B cell (primary cell): ENCODE results near the gene MRPL28. TPM values are rescaled to one million over a fixed set of nuclear protein-coding genes. Genes with fewer than 3 reads are reported as not detected.
"Not testable (repeated sequence)": the region's sequence is repeated elsewhere in the genome, so short reads cannot be mapped to it uniquely, and the experiment has no call there.

ENCODE experiments used
- ATAC-seq: fragments of 200-7000 bp; cut with Tn5 transposase; one replicate; pipeline ENCODE4 v1.10.0; 2021; ENCODE audit warnings: low read depth, mild to moderate bottlenecking, moderate number of reproducible peaks, moderate library complexity
- CTCF ChIA-PET: fragments of 350-600 bp; sonication (Branson Sonifier 250); formaldehyde crosslinking; loops from one replicate; lab custom pipeline; 2021; ENCODE audit warnings: antibody characterized with exemption, inconsistent platforms; lab: Charles Lee
- POLR2A ChIA-PET: fragments of 350-600 bp; sonication (Branson Sonifier 250); formaldehyde crosslinking; loops from one replicate; lab custom pipeline; 2021; ENCODE audit warnings: antibody characterized with exemption; lab: Charles Lee
- DNase-seq: peaks from one replicate; pipeline ENCODE4 v3.0.0; 2013
- H2AFZ ChIP-seq: 2 replicates; pipeline ENCODE4 v1.6.1; 2012; ENCODE audit warnings: mild to moderate bottlenecking, low read depth, low read length; ENCODE audit not compliant: insufficient read depth, poor library complexity, severe bottlenecking
- H3K27ac ChIP-seq, 2 donors: 1 replicate in 1 of 2; 2 replicates in 1 of 2; pipeline ENCODE4 v1.5.1; 2012 to 2013; ENCODE audit warnings: low read length in 2 of 2, mild to moderate bottlenecking in 2 of 2, moderate library complexity in 1 of 2
- H3K27me3 ChIP-seq, 4 experiments: fragments of 200-600 bp in 1 of 4; sonication (generic) in 1 of 4; replicated peaks in 1 of 4; 1 replicate in 2 of 4; 2 replicates in 2 of 4; pipeline versions ENCODE4 v1.6.1 to v1.7.0; 2013 to 2016; ENCODE audit warnings: low read length in 3 of 4, mild to moderate bottlenecking in 2 of 4, mixed read lengths in 1 of 4, moderate library complexity in 1 of 4; ENCODE audit not compliant: insufficient read depth in 4 of 4, control insufficient read depth in 3 of 4; ENCODE audit errors: control extremely low read depth in 1 of 4
- H3K36me3 ChIP-seq, 2 experiments: replicated peaks in 1 of 2; 1 replicate in 1 of 2; 2 replicates in 1 of 2; pipeline versions ENCODE4 v1.6.1 to v1.7.1; 2013; ENCODE audit warnings: low read length in 1 of 2; ENCODE audit not compliant: insufficient read depth in 2 of 2, control insufficient read depth in 1 of 2; ENCODE audit errors: control extremely low read depth in 1 of 2, extremely low read depth in 1 of 2
- H3K4me1 ChIP-seq, 2 donors: fragments of 200-600 bp in 1 of 2; sonication (generic) in 1 of 2; 1 replicate in 1 of 2; 2 replicates in 1 of 2; pipeline versions ENCODE4 v1.5.1 to v1.6.1; 2013 to 2017; ENCODE audit warnings: low read length in 2 of 2; ENCODE audit not compliant: control insufficient read depth in 2 of 2, insufficient read depth in 2 of 2
- H3K4me2 ChIP-seq: replicated peaks from 2 replicates; pipeline ENCODE3; 2012; ENCODE audit warnings: mild to moderate bottlenecking, low read depth, low read length; ENCODE audit not compliant: poor library complexity, severe bottlenecking
- H3K4me3 ChIP-seq, 5 experiments: fragments of 200-600 bp in 1 of 5; sonication (generic) in 1 of 5; 1 replicate in 3 of 5; 2 replicates in 2 of 5; pipeline versions ENCODE4 v1.5.1 to v1.7.0; 2011 to 2016; ENCODE audit warnings: low read length in 4 of 5, mild to moderate bottlenecking in 4 of 5, low read depth in 2 of 5, control low read depth in 1 of 5, moderate library complexity in 1 of 5; ENCODE audit not compliant: insufficient read depth in 1 of 5; ENCODE audit errors: control extremely low read depth in 1 of 5, extremely low read depth in 1 of 5
- H3K79me2 ChIP-seq: fragments of 200-600 bp; sonication (generic); one replicate; pipeline ENCODE4 v1.6.0; 2016; ENCODE audit warnings: low read length; ENCODE audit not compliant: control insufficient read depth, insufficient read depth
- H3K9ac ChIP-seq: fragments of 200-600 bp; sonication (generic); 2 replicates; pipeline ENCODE4 v1.6.1; 2017; ENCODE audit warnings: mild to moderate bottlenecking, low read length, moderate library complexity
- H3K9me3 ChIP-seq, 3 donors: one replicate each; pipeline versions ENCODE4 v1.6.1 to v1.7.1; 2013; ENCODE audit warnings: low read length in 2 of 3; ENCODE audit not compliant: control insufficient read depth in 2 of 3, insufficient read depth in 1 of 3; ENCODE audit errors: control extremely low read depth in 1 of 3
- H4K20me1 ChIP-seq: 2 replicates; pipeline ENCODE4 v1.6.0; 2012; ENCODE audit warnings: mild to moderate bottlenecking, low read length; ENCODE audit not compliant: insufficient read depth, control insufficient read depth, poor library complexity, severe bottlenecking
- H3K27ac Mint-ChIP-seq: one replicate; pipeline ENCODE4 v1.8.0; 2021; ENCODE audit warnings: mixed read lengths
- H3K27me3 Mint-ChIP-seq: one replicate; pipeline ENCODE4 v1.8.0; 2021; ENCODE audit warnings: mixed read lengths
- H3K4me1 Mint-ChIP-seq: one replicate; pipeline ENCODE4 v1.8.0; 2021; ENCODE audit warnings: mixed read lengths
- H3K4me3 Mint-ChIP-seq: one replicate; pipeline ENCODE4 v1.8.0; 2021; ENCODE audit warnings: mixed read lengths
- H3K9me3 Mint-ChIP-seq: one replicate; pipeline ENCODE4 v1.8.0; 2022; ENCODE audit warnings: mixed read lengths; ENCODE audit not compliant: insufficient read depth
- CTCF ChIP-seq: fragments of 200-600 bp; IDR thresholded peaks from one replicate; pipeline ENCODE4 v1.8.0; 2022; ENCODE audit warnings: antibody characterized with exemption, mild to moderate bottlenecking
- EZH2 ChIP-seq: IDR thresholded peaks from 2 replicates; pipeline ENCODE4 v1.6.1; 2012; ENCODE audit warnings: borderline replicate concordance, low read depth, mild to moderate bottlenecking, moderate library complexity, low read length; ENCODE audit not compliant: insufficient read depth, poor library complexity, severe bottlenecking
- WGBS: methylation state at CpG from one replicate; pipeline ENCODE4 v1.1.5; 2013; ENCODE audit warnings: missing lambda C conversion rate; ENCODE audit not compliant: insufficient coverage; 5-methylcytosine and 5-hydroxymethylcytosine counted together
- intact Hi-C: fragments of 100-400 bp; cut with micrococcal nuclease; formaldehyde crosslinking; loops from one replicate; pipeline ENCODE4 v1.10.0; 2022
- polyA plus RNA-seq: library from polyadenylated mRNA; depleted of rRNA; stranded (reverse); fragments of >200 nt; gene quantifications from 2 replicates; pipeline ENCODE4 v1.2.3, GENCODE V29; 2012
- total RNA-seq, 2 donors: library from RNA; stranded (reverse); fragments of 120-200 nt in 1 of 2; gene quantifications; 1 replicate in 1 of 2; 2 replicates in 1 of 2; pipeline versions ENCODE4 v1.2.3 to v1.2.4, GENCODE V29; 2013 to 2022

MRPL28 gene
- total and polyA plus RNA-seq, 2 donors (not counting 1 experiment from before 2014, with no cell fraction given): 44.3 to 67.7 TPM

- Histone ChIP-seq H3K4me1 (peaks cover 18 to 36% of the 10 kb centered on the region in 2 donors), H3K27me3 (no peaks in the 10 kb centered on the region), H3K9me3 (peaks cover 0 to 3% (median 0%) of the 10 kb centered on the region in 3 donors), H3K9ac (no peak overlapping the region), H3K4me2 (no peak overlapping the region), H3K4me3 (no peak overlapping the region), H3K36me3 (peaks cover 0 to 1% of the 10 kb centered on the region in 2 experiments), H3K27ac (no peak overlapping the region), H3K79me2 (peaks cover 95% of the 10 kb centered on the region), H4K20me1 (peaks cover 87% of the 10 kb centered on the region), H2AFZ (no peak overlapping the region)
- no peak for DNase-seq
- peaks cover 55% of the 10 kb centered on the region for H3K4me1 Mint-ChIP-seq
- no peaks in the 10 kb centered on the region for H3K9me3 Mint-ChIP-seq
- H3K27ac Mint-ChIP-seq: no peak overlapping the region
- CTCF ChIA-PET: interaction anchor here (0.7 kb wide), 1 partner anchor 220 kb away, joined by 3 read pairs; no protein-coding TSS in a partner anchor
- TF ChIP-seq EZH2 (no peak), CTCF (no peak)
- intact Hi-C loops: no loop called here
- H3K27me3 Mint-ChIP-seq: no peaks in the 10 kb centered on the region
- ATAC-seq: no peak
- no peak overlapping the region for H3K4me3 Mint-ChIP-seq
- 92% methylated on average over 10 of the region's 10 CpGs for WGBS
- POLR2A ChIA-PET: interaction anchor here (0.6 to 0.7 kb wide), 2 partner anchors 59 to 108 kb away, joined by 6 read pairs; partner anchors contain the start of gene LUC7L
Measured at GRCh38 chr16:337437-337836, 32.9 kb downstream of the MRPL28 start.

DNA sequence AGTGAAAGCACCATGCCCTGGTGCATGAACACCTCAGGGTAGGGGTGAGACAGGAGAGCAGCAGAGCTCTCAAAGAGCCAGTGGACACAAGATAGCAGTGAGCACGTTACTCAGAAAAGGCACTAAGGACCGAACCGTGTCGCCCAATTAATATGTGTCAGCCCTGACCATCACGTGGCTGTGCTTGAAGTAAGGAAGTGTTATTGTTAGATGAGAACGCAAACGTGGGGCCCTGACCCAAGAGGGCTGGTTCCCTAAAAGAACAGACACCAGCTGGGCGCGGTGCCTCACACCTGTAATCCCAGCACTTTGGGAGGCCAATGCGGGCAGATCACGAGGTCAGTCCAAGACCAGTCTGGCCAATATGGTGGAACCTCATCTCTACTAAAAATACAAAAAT is 34.1 kb downstream of the MRPL28 start:
- ATAC-seq (no peak), DNase-seq (peak; percentile 3)
- H4K20me1 ChIP-seq: peaks cover 89% of the 10 kb centered on the region
- H3K9me3 Mint-ChIP-seq: no peaks in the 10 kb centered on the region
- no peak overlapping the region for H3K4me3 ChIP-seq
- peaks cover 18 to 36% of the 10 kb centered on the region in 2 donors for H3K4me1 ChIP-seq
- CTCF ChIA-PET: no interaction called here
- H3K27me3 ChIP-seq: no peaks in the 10 kb centered on the region
- no peak overlapping the region for H3K27ac ChIP-seq
- no peak for TF ChIP-seq EZH2
- TF ChIP-seq CTCF: no peak
- H3K27ac Mint-ChIP-seq: no peak overlapping the region
- 76% methylated on average over 11 of the region's 11 CpGs for WGBS
- H3K36me3 ChIP-seq: no peaks in the 10 kb centered on the region
- H2AFZ ChIP-seq: no peak overlapping the region
- POLR2A ChIA-PET: no interaction called here
- peaks cover 98% of the 10 kb centered on the region for H3K79me2 ChIP-seq
- intact Hi-C loops: no loop called here
- no peak overlapping the region for H3K9ac ChIP-seq
- H3K4me1 Mint-ChIP-seq: peaks cover 52% of the 10 kb centered on the region
- no peaks in the 10 kb centered on the region for H3K27me3 Mint-ChIP-seq
- peaks cover 0 to 3% (median 0%) of the 10 kb centered on the region in 3 donors for H3K9me3 ChIP-seq
- peak overlapping the region; percentile 6 for H3K4me2 ChIP-seq
- H3K4me3 Mint-ChIP-seq: peak overlapping the region; percentile 38

DNA sequence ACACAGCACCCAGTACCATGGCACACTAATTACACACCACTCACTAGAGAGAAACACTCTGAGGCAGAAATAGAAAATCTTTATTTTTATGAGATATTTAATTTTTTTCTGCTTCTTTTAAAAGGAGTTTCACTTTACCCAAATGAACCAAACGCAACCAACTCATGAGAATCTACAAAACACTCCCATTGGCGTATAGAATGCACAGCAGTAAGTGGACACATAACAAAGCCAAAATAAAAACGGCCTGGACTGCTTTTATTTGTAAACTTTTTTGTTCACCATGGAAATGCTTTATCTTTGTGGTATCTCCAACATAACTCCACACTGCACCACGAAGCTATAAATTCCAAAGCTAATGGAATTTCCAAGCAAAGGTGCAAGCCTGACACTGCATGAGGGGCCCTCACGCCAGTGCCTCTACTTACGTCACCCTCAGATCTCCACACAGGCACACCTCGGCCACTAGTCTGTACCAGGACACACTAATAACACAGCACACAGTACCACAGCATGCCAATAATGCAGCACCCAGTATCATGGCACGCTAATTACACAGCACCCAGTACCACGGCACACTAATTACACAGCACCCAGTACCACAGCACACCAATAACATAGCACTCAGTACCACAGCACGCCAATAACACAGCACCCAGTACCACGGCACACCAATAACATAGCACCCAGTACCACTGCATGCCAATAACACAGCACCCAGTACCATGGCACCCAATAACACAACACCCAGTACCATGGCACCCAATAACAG is 35.3 kb downstream of the MRPL28 start:
- H3K4me3 Mint-ChIP-seq, intact Hi-C loops, H3K4me3 ChIP-seq, H3K36me3 ChIP-seq, H2AFZ ChIP-seq, H3K27me3 ChIP-seq, CTCF ChIA-PET, H3K27ac ChIP-seq, POLR2A ChIA-PET, H3K9me3 Mint-ChIP-seq, ATAC-seq, H3K4me2 ChIP-seq, H3K9ac ChIP-seq, H3K9me3 ChIP-seq, H3K27me3 Mint-ChIP-seq, H3K27ac Mint-ChIP-seq, DNase-seq: not testable (repeated sequence)
- Histone ChIP-seq H3K79me2 (peaks cover 98% of the 10 kb centered on the region), H4K20me1 (peaks cover 89% of the 10 kb centered on the region), H3K4me1 (peaks cover 14 to 27% of the 10 kb centered on the region in 2 donors)
- 100% methylated on average over 7 of the region's 11 CpGs for WGBS
- peaks cover 52% of the 10 kb centered on the region for H3K4me1 Mint-ChIP-seq
